Hepatocyte (in vitro differentiated cells): ENCODE measurements around the gene WDR33.

Experiments
- CTCF ChIP-seq: fragments of 200-600 bp; sonication (generic); IDR thresholded peaks from 2 replicates; pipeline ENCODE4 v1.5.1; 2016; ENCODE audit warnings: antibody characterized with exemption, mild to moderate bottlenecking; ENCODE audit not compliant: poor library complexity
- EZH2 ChIP-seq: fragments of 200-600 bp; sonication (generic); IDR thresholded peaks from 2 replicates; pipeline ENCODE4 v1.6.1; 2016; ENCODE audit warnings: antibody characterized with exemption, mild to moderate bottlenecking, borderline replicate concordance

- TF ChIP-seq CTCF (no peak), EZH2 (no peak)
Observed at GRCh38 chr2:127683056-127683455, 127.9 kb downstream of the WDR33 start.
